Lung (tissue), 12 donors: ENCODE measurements around the gene CLEC5A. TPM values are rescaled to one million over a fixed set of nuclear protein-coding genes. Genes with fewer than 3 reads are reported as not detected.

Source experiments
- ATAC-seq: fragments of 200-7000 bp; cut with Tn5 transposase; one replicate; pipeline ENCODE4 v1.9.1; 2020; ENCODE audit warnings: moderate number of reproducible peaks; ENCODE audit not compliant: insufficient read depth, low FRiP score
- DNase-seq, 3 donors: peaks; one replicate each; pipeline ENCODE4 v3.0.0-alpha.2; 2013 to 2017
- H3K27ac ChIP-seq, 2 donors: one replicate each; pipeline ENCODE4 v1.5.1; 2013; ENCODE audit warnings: mild to moderate bottlenecking in 2 of 2, moderate library complexity in 2 of 2, control low read depth in 1 of 2, inconsistent platforms in 1 of 2, low read depth in 1 of 2, low read length in 1 of 2
- H3K27me3 ChIP-seq, 3 donors: one replicate each; pipeline ENCODE4 v1.5.1; 2013; ENCODE audit warnings: low read length in 2 of 3; ENCODE audit not compliant: control insufficient read depth in 3 of 3, insufficient read depth in 3 of 3
- H3K36me3 ChIP-seq, 4 donors: one replicate each; pipeline ENCODE4 v1.5.1; 2013; ENCODE audit warnings: low read length in 4 of 4, mild to moderate bottlenecking in 1 of 4, moderate library complexity in 1 of 4; ENCODE audit not compliant: control insufficient read depth in 4 of 4, insufficient read depth in 4 of 4
- H3K4me1 ChIP-seq, 5 donors: one replicate each; pipeline ENCODE4 v1.5.1; 2013; ENCODE audit warnings: low read length in 5 of 5, mild to moderate bottlenecking in 2 of 5, moderate library complexity in 1 of 5; ENCODE audit not compliant: control insufficient read depth in 5 of 5, insufficient read depth in 5 of 5
- H3K4me3 ChIP-seq: one replicate; pipeline ENCODE4 v1.5.1; 2013; ENCODE audit warnings: mild to moderate bottlenecking, control low read depth, moderate library complexity
- H3K9ac ChIP-seq, 2 donors: one replicate each; pipeline ENCODE4 v1.5.1; 2013; ENCODE audit warnings: low read length in 2 of 2, control low read depth in 1 of 2; ENCODE audit not compliant: insufficient read depth in 1 of 2
- H3K9me3 ChIP-seq, 4 donors: one replicate each; pipeline ENCODE4 v1.5.1; 2013; ENCODE audit warnings: low read length in 3 of 4, mild to moderate bottlenecking in 1 of 4, moderate library complexity in 1 of 4; ENCODE audit not compliant: control insufficient read depth in 4 of 4, insufficient read depth in 3 of 4
- WGBS, 2 donors: extraction: QIAGEN DNeasy Blood & Tissue Kit; methylation state at CpG; one replicate each; pipeline ENCODE4 v1.1.7; 2013; 5-methylcytosine and 5-hydroxymethylcytosine counted together
- polyA plus RNA-seq, 2 donors: library from polyadenylated mRNA; stranded (reverse); fragments of 200-250 nt; gene quantifications; one replicate each; pipeline ENCODE4 v1.2.1, GENCODE V29; 2013
- total RNA-seq, 2 donors: library from RNA; depleted of rRNA in 1 of 2; stranded (reverse); fragments of >200 nt in 1 of 2; gene quantifications; one replicate each; pipeline ENCODE4 v1.2.1, GENCODE V29; 2014 to 2021
- TF ChIP-seq, protein P1 (sequence below): IDR thresholded peaks from 2 replicates; pipeline ENCODE4 v1.5.1; 2012; ENCODE audit warnings: mild to moderate bottlenecking; ENCODE audit errors: control extremely low read depth, extremely low read depth
- donor health status: control.
- donor health status: control.
- donor health status: Bipolar disorder and iron deficiency.
- donor health status: healthy.
- donor health status: DM: yes; HTN: yes; CAD: no.

CLEC5A gene
- total and polyA plus RNA-seq, 4 donors = 2.7 to 19.1 (median 6.6) TPM

DNA sequence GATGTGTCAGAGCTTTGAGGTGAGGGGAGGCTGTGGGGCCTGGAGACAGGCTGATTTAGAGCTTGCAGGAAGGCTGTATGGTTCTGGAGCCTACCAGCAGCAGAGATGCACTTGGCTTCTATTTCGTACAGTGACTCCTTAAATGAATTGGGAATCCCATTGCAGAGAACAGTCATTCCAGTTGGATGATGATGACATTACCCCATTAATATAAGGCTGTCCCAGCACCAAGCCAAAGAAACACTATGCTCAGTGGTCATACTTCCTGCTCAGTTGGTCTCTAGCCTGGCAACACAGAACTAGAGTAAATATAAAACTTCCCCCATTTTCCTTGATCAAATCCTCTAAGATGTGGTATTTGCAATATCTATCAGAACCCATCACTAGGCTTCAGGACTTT is 5.7 kb upstream of the CLEC5A start:
- Histone ChIP-seq H3K36me3 (no peaks in the 10 kb centered on the region), H3K4me3 (no peak overlapping the region), H3K9me3 (peaks cover 0 to 2% (median 0%) of the 10 kb centered on the region in 4 donors), H3K4me1 (no peaks in the 10 kb centered on the region), H3K27me3 (no peaks in the 10 kb centered on the region), H3K27ac (no peak overlapping the region), H3K9ac (no peak overlapping the region)
- ATAC-seq (no peak), DNase-seq (no peak)
- 87 to 100% methylated on average over 1 of the region's 1 CpG for WGBS, 2 donors
- TF ChIP-seq, protein P1, sequence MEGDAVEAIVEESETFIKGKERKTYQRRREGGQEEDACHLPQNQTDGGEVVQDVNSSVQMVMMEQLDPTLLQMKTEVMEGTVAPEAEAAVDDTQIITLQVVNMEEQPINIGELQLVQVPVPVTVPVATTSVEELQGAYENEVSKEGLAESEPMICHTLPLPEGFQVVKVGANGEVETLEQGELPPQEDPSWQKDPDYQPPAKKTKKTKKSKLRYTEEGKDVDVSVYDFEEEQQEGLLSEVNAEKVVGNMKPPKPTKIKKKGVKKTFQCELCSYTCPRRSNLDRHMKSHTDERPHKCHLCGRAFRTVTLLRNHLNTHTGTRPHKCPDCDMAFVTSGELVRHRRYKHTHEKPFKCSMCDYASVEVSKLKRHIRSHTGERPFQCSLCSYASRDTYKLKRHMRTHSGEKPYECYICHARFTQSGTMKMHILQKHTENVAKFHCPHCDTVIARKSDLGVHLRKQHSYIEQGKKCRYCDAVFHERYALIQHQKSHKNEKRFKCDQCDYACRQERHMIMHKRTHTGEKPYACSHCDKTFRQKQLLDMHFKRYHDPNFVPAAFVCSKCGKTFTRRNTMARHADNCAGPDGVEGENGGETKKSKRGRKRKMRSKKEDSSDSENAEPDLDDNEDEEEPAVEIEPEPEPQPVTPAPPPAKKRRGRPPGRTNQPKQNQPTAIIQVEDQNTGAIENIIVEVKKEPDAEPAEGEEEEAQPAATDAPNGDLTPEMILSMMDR = no peak

DNA sequence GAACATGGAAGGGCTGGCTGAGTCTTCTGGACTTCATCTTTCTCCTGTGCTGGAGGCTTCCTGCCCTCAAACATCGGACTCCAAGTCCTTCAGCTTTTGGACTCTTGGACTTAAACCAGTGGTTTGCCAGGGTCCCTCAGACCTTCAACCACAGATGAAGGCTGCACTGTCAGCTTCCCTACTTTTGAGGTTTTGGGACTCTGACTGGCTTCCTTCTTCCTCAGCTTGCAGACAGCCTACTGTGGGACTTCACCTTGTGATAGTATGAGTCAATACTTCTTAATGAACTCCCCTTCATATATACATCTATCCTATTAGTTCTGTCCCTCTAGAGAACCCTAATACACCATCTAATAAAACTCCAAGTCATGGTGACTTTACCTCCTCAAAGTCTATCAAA is 4.0 kb upstream of the CLEC5A start:
- Histone ChIP-seq H3K9ac (no peak overlapping the region), H3K27ac (no peak overlapping the region), H3K36me3 (no peaks in the 10 kb centered on the region), H3K27me3 (no peaks in the 10 kb centered on the region), H3K4me1 (no peaks in the 10 kb centered on the region), H3K9me3 (peaks cover 0 to 2% (median 0%) of the 10 kb centered on the region in 4 donors), H3K4me3 (no peak overlapping the region)
- DNase-seq (no peak), ATAC-seq (no peak)
- WGBS, 2 donors = 47 to 70% methylated on average over 1 of the region's 1 CpG
- TF ChIP-seq, protein P1 = no peak

- DNase-seq (no peak), ATAC-seq (no peak)
- Histone ChIP-seq H3K27ac (no peak overlapping the region), H3K4me3 (no peak overlapping the region), H3K36me3 (no peaks in the 10 kb centered on the region), H3K9ac (no peak overlapping the region), H3K4me1 (no peaks in the 10 kb centered on the region), H3K9me3 (peaks cover 0 to 2% (median 0%) of the 10 kb centered on the region in 4 donors), H3K27me3 (no peaks in the 10 kb centered on the region)
- WGBS, 2 donors = 81 to 86% methylated on average over 3 of the region's 3 CpGs
- TF ChIP-seq, protein P1 = no peak
Observed at GRCh38 chr7:141949911-141950310, 3.1 kb upstream of the CLEC5A start.

- no peak overlapping the region for H3K27ac ChIP-seq
- WGBS, 2 donors = 34 to 50% methylated on average over 2 of the region's 2 CpGs
Observed at GRCh38 chr7:141949451-141949850, 2.7 kb upstream of the CLEC5A start.

More at GRCh38 chr7:141949451-141949850, 2.7 kb upstream of the CLEC5A start:
- TF ChIP-seq, protein P1 = no peak
- Histone ChIP-seq H3K9ac (no peak overlapping the region), H3K4me3 (no peak overlapping the region), H3K36me3 (no peaks in the 10 kb centered on the region), H3K9me3 (peaks cover 0 to 2% (median 0%) of the 10 kb centered on the region in 4 donors), H3K27me3 (no peaks in the 10 kb centered on the region), H3K4me1 (no peaks in the 10 kb centered on the region)
- ATAC-seq (no peak), DNase-seq (no peak)
